Adrenal gland (tissue), 5 donors: Measurements from ENCODE around the gene SPATA25.

ENCODE experiments used
- POLR2A ChIP-seq, 2 donors: fragments of 450-650 bp; IDR thresholded peaks; one replicate each; pipeline ENCODE4 v1.6.1; 2017; ENCODE audit warnings: antibody characterized with exemption in 2 of 2, mild to moderate bottlenecking in 2 of 2, moderate library complexity in 1 of 2
- TF ChIP-seq, protein P1 (sequence below), 6 experiments: fragments of 450-650 bp in 4 of 6; fragments of 200-600 bp in 2 of 6; sonication (generic) in 1 of 6; IDR thresholded peaks; 1 replicate in 5 of 6; 2 replicates in 1 of 6; pipeline versions ENCODE4 v1.5.1 to v1.8.0; 2016 to 2021; ENCODE audit warnings: antibody characterized with exemption in 6 of 6, mild to moderate bottlenecking in 2 of 6, moderate library complexity in 1 of 6
- donor health status: DM: no; HTN: no; CAD: no.

DNA sequence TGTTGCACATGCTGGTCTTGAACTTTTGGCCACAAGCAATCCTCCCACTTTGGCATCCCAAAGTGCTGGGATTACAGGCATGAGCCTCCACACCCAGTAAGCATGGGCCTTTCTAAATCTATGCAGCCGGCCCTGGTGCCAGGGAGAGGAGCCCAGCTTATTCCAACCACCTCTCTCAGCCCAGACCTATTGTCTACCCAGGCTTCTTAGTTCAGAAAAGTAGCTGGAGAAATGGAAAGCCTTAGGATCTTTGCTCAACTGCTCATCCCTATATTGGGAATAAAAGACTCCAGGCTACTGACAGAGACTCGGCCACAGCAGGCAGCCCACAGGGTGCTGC is 39.3 kb upstream of the SPATA25 start:
- TF ChIP-seq, protein P1, sequence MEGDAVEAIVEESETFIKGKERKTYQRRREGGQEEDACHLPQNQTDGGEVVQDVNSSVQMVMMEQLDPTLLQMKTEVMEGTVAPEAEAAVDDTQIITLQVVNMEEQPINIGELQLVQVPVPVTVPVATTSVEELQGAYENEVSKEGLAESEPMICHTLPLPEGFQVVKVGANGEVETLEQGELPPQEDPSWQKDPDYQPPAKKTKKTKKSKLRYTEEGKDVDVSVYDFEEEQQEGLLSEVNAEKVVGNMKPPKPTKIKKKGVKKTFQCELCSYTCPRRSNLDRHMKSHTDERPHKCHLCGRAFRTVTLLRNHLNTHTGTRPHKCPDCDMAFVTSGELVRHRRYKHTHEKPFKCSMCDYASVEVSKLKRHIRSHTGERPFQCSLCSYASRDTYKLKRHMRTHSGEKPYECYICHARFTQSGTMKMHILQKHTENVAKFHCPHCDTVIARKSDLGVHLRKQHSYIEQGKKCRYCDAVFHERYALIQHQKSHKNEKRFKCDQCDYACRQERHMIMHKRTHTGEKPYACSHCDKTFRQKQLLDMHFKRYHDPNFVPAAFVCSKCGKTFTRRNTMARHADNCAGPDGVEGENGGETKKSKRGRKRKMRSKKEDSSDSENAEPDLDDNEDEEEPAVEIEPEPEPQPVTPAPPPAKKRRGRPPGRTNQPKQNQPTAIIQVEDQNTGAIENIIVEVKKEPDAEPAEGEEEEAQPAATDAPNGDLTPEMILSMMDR (IDR thresholded peaks at IDR 0.05): no peak
- no peak for TF ChIP-seq POLR2A (IDR thresholded peaks at IDR 0.05)
